K562 (cell line): ENCODE measurements around the gene PPDPF. TPM values are rescaled to one million over a fixed set of nuclear protein-coding genes. Genes with fewer than 3 reads are reported as not detected.
A peak's percentile ranks its signal among the peaks of the same experiment; 100 is the strongest.

Experiments used
- ATAC-seq: fragments of 200-7000 bp; cut with Tn5 transposase; 3 replicates; pipeline ENCODE4 v1.9.1; 2020; ENCODE audit warnings: moderate library complexity
- BruUV-seq: library from RNA; stranded (reverse); fragments of 400-500 nt; replicated peaks from 2 replicates; lab custom pipeline; 2021; lab: Mats Ljungman, UMichigan
- CTCF ChIA-PET: fragments of 300-600 bp; formaldehyde crosslinking; extraction: SDS; loops from one replicate; lab custom pipeline; 2021; ENCODE audit warnings: low intra/inter-chr PET ratio; lab: Yijun Ruan, JAX
- POLR2A ChIA-PET: fragments of 300-600, 350-650 bp; sonication (Branson Sonifier 250); formaldehyde crosslinking; extraction: SDS; loops from one replicate; lab custom pipeline; 2021; ENCODE audit warnings: antibody characterized with exemption, inconsistent platforms; lab: Yijun Ruan, JAX
- DNase-seq, 4 experiments: peaks; one replicate each; pipeline versions ENCODE4 v3.0.0 to v3.0.0-alpha.2; 2011 to 2018; ENCODE audit warnings: low spot score in 3 of 4, mixed read lengths in 3 of 4; ENCODE audit errors: extremely low read depth in 1 of 4
- FAIRE-seq: peaks from 2 replicates; lab custom pipeline; 2011; peaks lifted over from hg19 to GRCh38; lab: Jason Lieb, UNC
- H2AFZ ChIP-seq: 2 replicates; pipeline ENCODE4 v1.6.0; 2011; ENCODE audit warnings: low read depth, low read length, control low read depth, inconsistent platforms
- H3K27ac ChIP-seq: fragments of 200-600 bp; 3 replicates; pipeline ENCODE4 v1.8.0; 2011; ENCODE audit warnings: low read depth, mild to moderate bottlenecking, control low read depth, inconsistent platforms, low read length, moderate library complexity, mixed read lengths; ENCODE audit errors: extremely low read depth
- H3K27me3 ChIP-seq, 2 experiments: fragments of 300-600 bp in 1 of 2; 2 replicates in 1 of 2; 3 replicates in 1 of 2; pipeline versions ENCODE4 v1.6.0 to v1.8.0; 2011; ENCODE audit warnings: inconsistent platforms in 2 of 2, low read length in 2 of 2, mild to moderate bottlenecking in 1 of 2, mixed read lengths in 1 of 2, moderate library complexity in 1 of 2; ENCODE audit not compliant: control insufficient read depth in 2 of 2, insufficient read depth in 2 of 2
- H3K36me3 ChIP-seq: fragments of 300-600 bp; 3 replicates; pipeline ENCODE4 v1.8.0; 2011; ENCODE audit warnings: mild to moderate bottlenecking, low read length, inconsistent platforms; ENCODE audit not compliant: control insufficient read depth, insufficient read depth
- H3K4me1 ChIP-seq, 2 experiments: fragments of 200-600 bp in 1 of 2; replicated peaks in 1 of 2; 2 replicates in 1 of 2; 3 replicates in 1 of 2; pipeline versions ENCODE4 v1.5.1 to v1.8.0; 2011; ENCODE audit warnings: inconsistent platforms in 2 of 2, low read length in 2 of 2, mild to moderate bottlenecking in 1 of 2, mixed read lengths in 1 of 2, moderate library complexity in 1 of 2; ENCODE audit not compliant: control insufficient read depth in 2 of 2, insufficient read depth in 2 of 2
- H3K4me2 ChIP-seq: 2 replicates; pipeline ENCODE4 v1.6.1; 2011; ENCODE audit warnings: low read length, control low read depth, inconsistent platforms, mixed read lengths; ENCODE audit not compliant: insufficient read depth
- H3K4me3 ChIP-seq: fragments of 200-600 bp; sonication (generic), shearing (Covaris generic); 2 replicates; pipeline ENCODE4 v1.5.1; 2016; ENCODE audit warnings: control low read depth, inconsistent platforms
- H3K79me2 ChIP-seq: fragments of 200-600 bp; 3 replicates; pipeline ENCODE4 v1.8.0; 2011; ENCODE audit warnings: low read length, inconsistent platforms; ENCODE audit not compliant: control insufficient read depth, insufficient read depth
- H3K9ac ChIP-seq, 2 experiments: 2 replicates each; pipeline versions ENCODE4 v1.6.0 to v1.6.1; 2011; ENCODE audit warnings: low read depth in 2 of 2, low read length in 2 of 2, control low read depth in 1 of 2, inconsistent platforms in 1 of 2, mild to moderate bottlenecking in 1 of 2, mixed read lengths in 1 of 2; ENCODE audit not compliant: insufficient read depth in 1 of 2
- H3K9me1 ChIP-seq: one replicate; pipeline ENCODE4 v1.6.0; 2011; ENCODE audit warnings: inconsistent platforms, mild to moderate bottlenecking, low read length, moderate library complexity; ENCODE audit not compliant: control insufficient read depth, insufficient read depth
- H3K9me3 ChIP-seq: replicated peaks from 2 replicates; pipeline ENCODE4 v1.5.1; 2011; ENCODE audit warnings: low read depth, low read length, inconsistent platforms; ENCODE audit not compliant: control insufficient read depth, insufficient read depth
- H4K20me1 ChIP-seq: replicated peaks from 2 replicates; pipeline ENCODE4 v1.6.1; 2011; ENCODE audit warnings: low read length, inconsistent platforms, mixed read lengths; ENCODE audit not compliant: control insufficient read depth, insufficient read depth
- ARID1B ChIP-seq: fragments of 450-650 bp; IDR thresholded peaks from 2 replicates; pipeline ENCODE4 v1.6.1; 2016; ENCODE audit warnings: antibody characterized with exemption, mild to moderate bottlenecking, inconsistent platforms
- GTF2F1 ChIP-seq: IDR thresholded peaks from 2 replicates; pipeline ENCODE4 v1.6.1; 2011; ENCODE audit warnings: low read depth, low read length, improper control_type of control experiment
- NCOA2 ChIP-seq, 2 experiments: fragments of 450-650 bp; IDR thresholded peaks; 2 replicates each; pipeline ENCODE4 v1.6.1; 2018; ENCODE audit warnings: mild to moderate bottlenecking in 2 of 2, moderate library complexity in 1 of 2; ENCODE audit not compliant: partially characterized antibody in 2 of 2
- NONO ChIP-seq, 2 experiments: fragments of 200-400 bp in 1 of 2; fragments of 450-650 bp in 1 of 2; formaldehyde crosslinking in 1 of 2; IDR thresholded peaks; 2 replicates each; pipeline ENCODE4 v1.6.1; 2017; ENCODE audit warnings: low read depth in 2 of 2, mild to moderate bottlenecking in 2 of 2, moderate library complexity in 2 of 2, low read length in 1 of 2
- SAFB ChIP-seq: fragments of 200-400 bp; formaldehyde crosslinking; IDR thresholded peaks from 2 replicates; pipeline ENCODE4 v1.6.1; 2017; ENCODE audit warnings: low read depth, low read length, borderline replicate concordance
- YBX1 ChIP-seq: fragments of 450-650 bp; IDR thresholded peaks from 2 replicates; pipeline ENCODE4 v1.7.1; 2016; ENCODE audit warnings: mild to moderate bottlenecking
- WGBS: fragments of 100-300 bp; shearing (Covaris generic); methylation state at CpG from one replicate; pipeline ENCODE4 v1.1.6; 2016; ENCODE audit warnings: low coverage, mixed read lengths; ENCODE audit not compliant: insufficient coverage; ENCODE audit errors: missing lambda C conversion rate; 5-methylcytosine and 5-hydroxymethylcytosine counted together
- in situ Hi-C: fragments of 300-500 bp; cut with MboI; formaldehyde crosslinking; loops from 4 replicates; pipeline ENCODE4 v1.15.0; 2018; ENCODE audit warnings: inconsistent platforms, mixed read lengths
- intact Hi-C: fragments of 100-400 bp; cut with micrococcal nuclease; formaldehyde crosslinking; loops from 2 replicates; pipeline ENCODE4 v1.14.2; 2022
- polyA plus RNA-seq, 8 experiments: library from polyadenylated mRNA; depleted of rRNA in 4 of 8; stranded (reverse) in 5 of 8; unstranded in 3 of 8; fragments of >200 nt; fragmentation: Nextera tagmentation in 2 of 8; fragmentation: Illumina TruSeq in 1 of 8; extraction: Ambion mirVana in 2 of 8; extraction: Trizol in 1 of 8; gene quantifications; 2 replicates each; pipeline versions ENCODE4 v1.2.1 to v1.2.3, GENCODE V29; 2011 to 2014; ENCODE audit warnings: inconsistent platforms in 1 of 8, missing spikeins in 1 of 8
- total RNA-seq, 7 experiments: library from RNA; depleted of rRNA in 6 of 7; stranded (reverse); fragments of >200 nt in 6 of 7; fragmentation: Illumina TruSeq in 2 of 7; extraction: Trizol in 2 of 7; gene quantifications; 2 replicates each; pipeline versions ENCODE4 v1.2.1 to v1.2.3, GENCODE V29; 2011 to 2021; ENCODE audit warnings: low replicate concordance in 1 of 7
- TF ChIP-seq, protein P1 (sequence below), 2 experiments: fragments of 450-650 bp; IDR thresholded peaks; 2 replicates each; pipeline ENCODE4 v1.6.1; 2016
- TF ChIP-seq, protein P2 (sequence below), 2 experiments: fragments of 200-800 bp in 1 of 2; sonication (Bioruptor generic) in 1 of 2; sonication (generic) in 1 of 2; formaldehyde crosslinking in 1 of 2; IDR thresholded peaks in 1 of 2; conservative IDR thresholded peaks in 1 of 2; 2 replicates each; pipeline versions ENCODE4 v1.5.0 to v1.6.1; 2016 to 2020; ENCODE audit warnings: missing compliant biosample characterization in 1 of 2, missing genetic modification characterization in 1 of 2, missing genetic modification reagents in 1 of 2
- TF ChIP-seq, protein P3 (sequence below), 3 experiments: IDR thresholded peaks in 2 of 3; conservative IDR thresholded peaks in 1 of 3; 2 replicates each; pipeline ENCODE4 v1.5.1; 2011 to 2012; ENCODE audit warnings: low read length in 3 of 3, mild to moderate bottlenecking in 3 of 3, control low read depth in 2 of 3, improper control_type of control experiment in 1 of 3, inconsistent platforms in 1 of 3, low read depth in 1 of 3, mixed read lengths in 1 of 3, moderate library complexity in 1 of 3; ENCODE audit not compliant: insufficient read depth in 2 of 3

The PPDPF gene
- total and polyA plus RNA-seq, 9 of the 15 experiments (the other 6 are each of a cell fraction or from before 2014, with no cell fraction given), result 0.77 to 233 (median 10.5) TPM

DNA sequence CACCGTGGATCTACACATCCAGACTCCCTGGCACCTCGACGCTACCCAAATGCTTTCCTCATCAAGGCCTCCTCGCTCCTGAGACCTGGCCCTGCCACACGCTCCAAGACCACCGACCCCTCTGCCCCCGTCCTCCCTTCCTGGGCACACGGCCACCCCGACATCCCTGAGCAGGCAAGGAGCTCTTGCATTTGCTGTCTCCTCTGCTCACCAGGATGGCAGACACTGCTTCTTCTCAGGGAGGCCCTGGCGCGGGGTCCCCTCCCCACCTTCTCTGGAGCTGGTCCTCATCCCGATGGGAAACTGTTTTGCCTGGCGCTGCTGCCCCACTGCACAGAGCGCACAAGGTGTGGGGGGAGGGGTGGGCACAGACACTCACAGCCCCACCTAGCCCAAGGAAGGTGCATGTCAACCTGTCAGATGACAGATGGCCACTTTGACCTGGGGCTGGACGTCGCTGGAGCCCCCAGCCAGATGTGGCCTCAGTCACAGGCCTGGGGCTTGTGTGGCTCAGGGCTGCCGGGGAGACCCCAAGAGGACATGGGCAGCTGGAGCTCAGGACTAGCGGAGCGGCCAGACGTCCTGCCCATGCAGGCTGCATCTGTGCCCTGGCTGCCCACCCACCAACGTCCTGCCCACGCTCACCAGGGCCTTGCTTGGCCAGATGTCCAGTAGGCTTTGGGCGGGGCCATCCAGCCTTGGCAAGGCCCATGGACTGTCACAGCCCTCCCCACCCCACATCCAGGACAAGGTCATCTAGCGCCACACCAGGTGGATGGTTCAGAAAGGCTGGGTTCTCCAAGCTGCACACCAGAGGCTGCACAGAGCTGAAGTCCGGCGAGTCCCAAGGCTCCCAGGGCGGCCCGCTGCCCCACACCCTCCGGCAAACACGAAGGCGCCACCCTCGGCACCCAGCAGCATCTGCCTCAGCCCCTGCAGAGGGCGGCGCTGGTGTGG, 41.9 kb upstream of the PPDPF start:
- H3K9me1 ChIP-seq, result no peaks in the 10 kb centered on the region
- no peak for FAIRE-seq
- no peaks in the 10 kb centered on the region for H3K79me2 ChIP-seq
- CTCF ChIA-PET, result no interaction called here
- no peak for TF ChIP-seq ARID1B
- no peak for TF ChIP-seq GTF2F1
- TF ChIP-seq, protein P1, sequence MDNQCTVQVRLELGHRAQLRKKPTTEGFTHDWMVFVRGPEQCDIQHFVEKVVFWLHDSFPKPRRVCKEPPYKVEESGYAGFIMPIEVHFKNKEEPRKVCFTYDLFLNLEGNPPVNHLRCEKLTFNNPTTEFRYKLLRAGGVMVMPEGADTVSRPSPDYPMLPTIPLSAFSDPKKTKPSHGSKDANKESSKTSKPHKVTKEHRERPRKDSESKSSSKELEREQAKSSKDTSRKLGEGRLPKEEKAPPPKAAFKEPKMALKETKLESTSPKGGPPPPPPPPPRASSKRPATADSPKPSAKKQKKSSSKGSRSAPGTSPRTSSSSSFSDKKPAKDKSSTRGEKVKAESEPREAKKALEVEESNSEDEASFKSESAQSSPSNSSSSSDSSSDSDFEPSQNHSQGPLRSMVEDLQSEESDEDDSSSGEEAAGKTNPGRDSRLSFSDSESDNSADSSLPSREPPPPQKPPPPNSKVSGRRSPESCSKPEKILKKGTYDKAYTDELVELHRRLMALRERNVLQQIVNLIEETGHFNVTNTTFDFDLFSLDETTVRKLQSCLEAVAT (IDR thresholded peaks at IDR 0.05), result no peak
- TF ChIP-seq YBX1, result no peak
- TF ChIP-seq NONO (IDR thresholded peaks at IDR 0.05; ENCODE audit: low read depth in 2 of 2, low read length in 1 of 2), result no peak
- TF ChIP-seq, protein P2, sequence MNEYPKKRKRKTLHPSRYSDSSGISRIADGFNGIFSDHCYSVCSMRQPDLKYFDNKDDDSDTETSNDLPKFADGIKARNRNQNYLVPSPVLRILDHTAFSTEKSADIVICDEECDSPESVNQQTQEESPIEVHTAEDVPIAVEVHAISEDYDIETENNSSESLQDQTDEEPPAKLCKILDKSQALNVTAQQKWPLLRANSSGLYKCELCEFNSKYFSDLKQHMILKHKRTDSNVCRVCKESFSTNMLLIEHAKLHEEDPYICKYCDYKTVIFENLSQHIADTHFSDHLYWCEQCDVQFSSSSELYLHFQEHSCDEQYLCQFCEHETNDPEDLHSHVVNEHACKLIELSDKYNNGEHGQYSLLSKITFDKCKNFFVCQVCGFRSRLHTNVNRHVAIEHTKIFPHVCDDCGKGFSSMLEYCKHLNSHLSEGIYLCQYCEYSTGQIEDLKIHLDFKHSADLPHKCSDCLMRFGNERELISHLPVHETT (CRISPR knock-in tag; conservative IDR thresholded peaks at IDR 0.05 in 1 of 2, IDR thresholded peaks at IDR 0.05 in 1 of 2), result no peak
- no peak for TF ChIP-seq NCOA2 (IDR thresholded peaks at IDR 0.05; ENCODE audit: partially characterized antibody in 2 of 2)
- peak; percentile 49; the same call in 1 of the 2 replicates for TF ChIP-seq SAFB
- TF ChIP-seq, protein P3, sequence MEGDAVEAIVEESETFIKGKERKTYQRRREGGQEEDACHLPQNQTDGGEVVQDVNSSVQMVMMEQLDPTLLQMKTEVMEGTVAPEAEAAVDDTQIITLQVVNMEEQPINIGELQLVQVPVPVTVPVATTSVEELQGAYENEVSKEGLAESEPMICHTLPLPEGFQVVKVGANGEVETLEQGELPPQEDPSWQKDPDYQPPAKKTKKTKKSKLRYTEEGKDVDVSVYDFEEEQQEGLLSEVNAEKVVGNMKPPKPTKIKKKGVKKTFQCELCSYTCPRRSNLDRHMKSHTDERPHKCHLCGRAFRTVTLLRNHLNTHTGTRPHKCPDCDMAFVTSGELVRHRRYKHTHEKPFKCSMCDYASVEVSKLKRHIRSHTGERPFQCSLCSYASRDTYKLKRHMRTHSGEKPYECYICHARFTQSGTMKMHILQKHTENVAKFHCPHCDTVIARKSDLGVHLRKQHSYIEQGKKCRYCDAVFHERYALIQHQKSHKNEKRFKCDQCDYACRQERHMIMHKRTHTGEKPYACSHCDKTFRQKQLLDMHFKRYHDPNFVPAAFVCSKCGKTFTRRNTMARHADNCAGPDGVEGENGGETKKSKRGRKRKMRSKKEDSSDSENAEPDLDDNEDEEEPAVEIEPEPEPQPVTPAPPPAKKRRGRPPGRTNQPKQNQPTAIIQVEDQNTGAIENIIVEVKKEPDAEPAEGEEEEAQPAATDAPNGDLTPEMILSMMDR (IDR thresholded peaks at IDR 0.05 in 2 of 3, conservative IDR thresholded peaks at IDR 0.05 in 1 of 3; ENCODE audit: insufficient read depth in 2 of 3, low read depth in 1 of 3, low read length in 3 of 3), result 0 out of 6 replicates have a peak, but pooled peaks of 1 of the 3 experiments have one; percentile 4
- TF ChIP-seq, all 486 proteins: peak for 2
- ATAC-seq (no peak; the same call in 2 of the 3 replicates), DNase-seq (no peak)
- 9% methylated on average over 34 of the region's 34 CpGs for WGBS
- Histone ChIP-seq H3K27me3 (peaks cover 33 to 89% of the 10 kb centered on the region in 2 experiments; a peak in 4 of 5 replicates), H4K20me1 (0 out of 2 replicates have a peak, but pooled peaks cover 20% of the 10 kb centered on the region), H3K9ac (no peak overlapping the region), H3K27ac (no peak overlapping the region), H2AFZ (no peak overlapping the region), H3K4me1 (peaks cover 0 to 32% of the 10 kb centered on the region in 2 experiments; a peak in 2 of 5 replicates), H3K4me2 (no peak overlapping the region), H3K9me3 (no peaks in the 10 kb centered on the region), H3K4me3 (no peak overlapping the region), H3K36me3 (no peaks in the 10 kb centered on the region)
- BruUV-seq, result no TSS peak
- in situ Hi-C loops (no loop called here), intact Hi-C loops (no loop called here)
- POLR2A ChIA-PET, result interaction anchor here (1.4 kb wide), 1 partner anchor 17 kb away, joined by 3 read pairs; no protein-coding TSS in a partner anchor
